NCI-H446 (cell line): ENCODE data around the gene ZCCHC14.
A peak's percentile ranks its signal among the peaks of the same experiment; 100 is the strongest.
"Not testable (repeated sequence)": the region's sequence is repeated elsewhere in the genome, so short reads cannot be mapped to it uniquely, and the experiment has no call there.

Experiments used
- DNase-seq, 2 experiments: peaks; one replicate each; lab custom pipeline; 2025; lab: John Stamatoyannopoulos, UW

Gene ZCCHC14

GRCh38 chr16:87380881-87381280, 111.9 kb downstream of the ZCCHC14 start:
- no peak for DNase-seq

- no peak for DNase-seq
Observed at GRCh38 chr16:87380403-87380802, 112.4 kb downstream of the ZCCHC14 start.

GRCh38 chr16:87379312-87379752, 113.5 kb downstream of the ZCCHC14 start:
- DNase-seq: not testable (repeated sequence)

GRCh38 chr16:87376660-87377059, 116.2 kb downstream of the ZCCHC14 start:
- DNase-seq: no peak

GRCh38 chr16:87375426-87376135, 117.2 kb downstream of the ZCCHC14 start:
- DNase-seq: no peak

- no peak for DNase-seq
Observed at GRCh38 chr16:87374313-87374712, 118.5 kb downstream of the ZCCHC14 start.

GRCh38 chr16:87372305-87372704, 120.5 kb downstream of the ZCCHC14 start:
- DNase-seq: no peak

GRCh38 chr16:87371261-87371866, 121.5 kb downstream of the ZCCHC14 start:
- no peak for DNase-seq

- peak in 1 of 2 experiments; percentile 50 for DNase-seq
Observed at GRCh38 chr16:87369796-87370719, 122.8 kb downstream of the ZCCHC14 start.

GRCh38 chr16:87369117-87369765, 123.6 kb downstream of the ZCCHC14 start:
- DNase-seq: no peak

GRCh38 chr16:87368029-87368770, 124.6 kb downstream of the ZCCHC14 start:
- no peak for DNase-seq

- DNase-seq: no peak
Observed at GRCh38 chr16:87367529-87367928, 125.3 kb downstream of the ZCCHC14 start.

GRCh38 chr16:87366930-87367329, 125.9 kb downstream of the ZCCHC14 start:
- DNase-seq: no peak

- no peak for DNase-seq
Observed at GRCh38 chr16:87366288-87366687, 126.5 kb downstream of the ZCCHC14 start.

- no peak for DNase-seq
Observed at GRCh38 chr16:87365021-87365713, 127.7 kb downstream of the ZCCHC14 start.

GRCh38 chr16:87363771-87364455, 128.9 kb downstream of the ZCCHC14 start:
- DNase-seq: no peak

- DNase-seq: not testable (repeated sequence)
Observed at GRCh38 chr16:87362828-87363559, 129.8 kb downstream of the ZCCHC14 start.

GRCh38 chr16:87361916-87362619, 130.8 kb downstream of the ZCCHC14 start:
- DNase-seq: no peak
